ENCODE data around the gene TMEM123.

TMEM123 gene

GRCh38 chr11:102491969-102492368 is 39.4 kb upstream of the TMEM123 start:
- Histone ChIP-seq H3K79me1 (ENCODE audit: low read length) (no peaks in the 10 kb centered on the region), H3K27ac (ENCODE audit: low read depth, low read length) (no peak overlapping the region), H3K9me3 (ENCODE audit: insufficient read depth, low read depth, low read length) (no peaks in the 10 kb centered on the region), H3K14ac (ENCODE audit: low read length) (no peak overlapping the region), H3K4me1 (ENCODE audit: control insufficient read depth in 1 of 2, insufficient read depth in 2 of 2, low read length in 2 of 2) (no peaks in the 10 kb centered on the region), H3K79me2 (ENCODE audit: control insufficient read depth, insufficient read depth, low read length, poor library complexity) (no peaks in the 10 kb centered on the region), H2AFZ (ENCODE audit: insufficient read depth, low read length, poor library complexity) (no peak overlapping the region), H2AK5ac (ENCODE audit: low read length) (no peak overlapping the region), H3K27me3 (ENCODE audit: insufficient read depth, low read length) (no peaks in the 10 kb centered on the region), H3K4ac (ENCODE audit: low read depth, low read length) (no peak overlapping the region), H3K4me2 (ENCODE audit: low read length) (no peak overlapping the region), H4K12ac (ENCODE audit: low read depth, low read length) (no peak overlapping the region), H2BK12ac (ENCODE audit: low read length) (no peak overlapping the region), H3K9ac (ENCODE audit: low read length) (no peak overlapping the region), H3K36me3 (ENCODE audit: control insufficient read depth in 1 of 2, insufficient read depth in 2 of 2, low read length in 2 of 2) (no peaks in the 10 kb centered on the region), H3K4me3 (ENCODE audit: low read depth, low read length) (no peak overlapping the region), H4K91ac (ENCODE audit: low read depth, low read length) (no peak overlapping the region), H2BK5ac (ENCODE audit: low read depth, low read length, poor library complexity) (no peak overlapping the region), H3K23ac (ENCODE audit: low read length) (no peak overlapping the region), H3K18ac (ENCODE audit: low read length) (no peak overlapping the region), H4K8ac (ENCODE audit: low read depth, low read length) (no peak overlapping the region), H2BK120ac (ENCODE audit: insufficient read depth, low read length, poor library complexity) (no peak overlapping the region)
- no peak for DNase-seq
- WGBS (ENCODE audit: extremely low coverage, insufficient coverage, insufficient read length), result no CpG with 5 or more reads among the region's 2 CpGs

- Histone ChIP-seq H3K79me2 (ENCODE audit: control insufficient read depth, insufficient read depth, low read length, poor library complexity) (no peaks in the 10 kb centered on the region), H3K18ac (ENCODE audit: low read length) (no peak overlapping the region), H2BK120ac (ENCODE audit: insufficient read depth, low read length, poor library complexity) (no peak overlapping the region), H3K23ac (ENCODE audit: low read length) (no peak overlapping the region), H2AK5ac (ENCODE audit: low read length) (no peak overlapping the region), H3K4me3 (ENCODE audit: low read depth, low read length) (no peak overlapping the region), H3K14ac (ENCODE audit: low read length) (no peak overlapping the region), H2BK5ac (ENCODE audit: low read depth, low read length, poor library complexity) (no peak overlapping the region), H3K4ac (ENCODE audit: low read depth, low read length) (no peak overlapping the region), H4K8ac (ENCODE audit: low read depth, low read length) (no peak overlapping the region), H3K79me1 (ENCODE audit: low read length) (no peaks in the 10 kb centered on the region), H2BK12ac (ENCODE audit: low read length) (no peak overlapping the region), H4K91ac (ENCODE audit: low read depth, low read length) (no peak overlapping the region), H3K27me3 (ENCODE audit: insufficient read depth, low read length) (no peaks in the 10 kb centered on the region), H3K9me3 (ENCODE audit: insufficient read depth, low read depth, low read length) (no peaks in the 10 kb centered on the region), H3K4me2 (ENCODE audit: low read length) (no peak overlapping the region), H3K4me1 (ENCODE audit: control insufficient read depth in 1 of 2, insufficient read depth in 2 of 2, low read length in 2 of 2) (no peaks in the 10 kb centered on the region), H3K36me3 (ENCODE audit: control insufficient read depth in 1 of 2, insufficient read depth in 2 of 2, low read length in 2 of 2) (no peaks in the 10 kb centered on the region), H3K27ac (ENCODE audit: low read depth, low read length) (no peak overlapping the region), H2AFZ (ENCODE audit: insufficient read depth, low read length, poor library complexity) (no peak overlapping the region), H4K12ac (ENCODE audit: low read depth, low read length) (no peak overlapping the region), H3K9ac (ENCODE audit: low read length) (no peak overlapping the region)
- no peak for DNase-seq
- no CpG with 5 or more reads among the region's 5 CpGs for WGBS (ENCODE audit: extremely low coverage, insufficient coverage, insufficient read length)
Measured at GRCh38 chr11:102489186-102490145, 36.9 kb upstream of the TMEM123 start.

- H2AK5ac ChIP-seq (ENCODE audit: low read length), result no peak overlapping the region
- no peak overlapping the region for H3K4me2 ChIP-seq (ENCODE audit: low read length)
- no peak for DNase-seq
- H2BK12ac ChIP-seq (ENCODE audit: low read length), result no peak overlapping the region
- no peak overlapping the region for H4K8ac ChIP-seq (ENCODE audit: low read depth, low read length)
- no peak overlapping the region for H3K23ac ChIP-seq (ENCODE audit: low read length)
- H2BK120ac ChIP-seq (ENCODE audit: insufficient read depth, low read length, poor library complexity), result no peak overlapping the region
- no peak overlapping the region for H3K14ac ChIP-seq (ENCODE audit: low read length)
- H3K18ac ChIP-seq (ENCODE audit: low read length), result no peak overlapping the region
- H4K12ac ChIP-seq (ENCODE audit: low read depth, low read length), result no peak overlapping the region
- no peaks in the 10 kb centered on the region for H3K79me1 ChIP-seq (ENCODE audit: low read length)
- H2AFZ ChIP-seq (ENCODE audit: insufficient read depth, low read length, poor library complexity), result no peak overlapping the region
- no peaks in the 10 kb centered on the region for H3K4me1 ChIP-seq (ENCODE audit: control insufficient read depth in 1 of 2, insufficient read depth in 2 of 2, low read length in 2 of 2)
- no peak overlapping the region for H3K9ac ChIP-seq (ENCODE audit: low read length)
- H3K4ac ChIP-seq (ENCODE audit: low read depth, low read length), result no peak overlapping the region
- H3K9me3 ChIP-seq (ENCODE audit: insufficient read depth, low read depth, low read length), result no peaks in the 10 kb centered on the region
- no peak overlapping the region for H3K4me3 ChIP-seq (ENCODE audit: low read depth, low read length)
- H3K79me2 ChIP-seq (ENCODE audit: control insufficient read depth, insufficient read depth, low read length, poor library complexity), result no peaks in the 10 kb centered on the region
- no peak overlapping the region for H4K91ac ChIP-seq (ENCODE audit: low read depth, low read length)
- no peak overlapping the region for H3K27ac ChIP-seq (ENCODE audit: low read depth, low read length)
- WGBS (ENCODE audit: extremely low coverage, insufficient coverage, insufficient read length), result no CpG with 5 or more reads among the region's 3 CpGs
- no peaks in the 10 kb centered on the region for H3K36me3 ChIP-seq (ENCODE audit: control insufficient read depth in 1 of 2, insufficient read depth in 2 of 2, low read length in 2 of 2)
- no peaks in the 10 kb centered on the region for H3K27me3 ChIP-seq (ENCODE audit: insufficient read depth, low read length)
- H2BK5ac ChIP-seq (ENCODE audit: low read depth, low read length, poor library complexity), result no peak overlapping the region
Measured at GRCh38 chr11:102488208-102488607, 35.6 kb upstream of the TMEM123 start.

- Histone ChIP-seq H2AK5ac (ENCODE audit: low read length) (no peak overlapping the region), H4K91ac (ENCODE audit: low read depth, low read length) (no peak overlapping the region), H2AFZ (ENCODE audit: insufficient read depth, low read length, poor library complexity) (no peak overlapping the region), H2BK5ac (ENCODE audit: low read depth, low read length, poor library complexity) (no peak overlapping the region), H3K9me3 (ENCODE audit: insufficient read depth, low read depth, low read length) (no peaks in the 10 kb centered on the region), H2BK12ac (ENCODE audit: low read length) (no peak overlapping the region), H3K4me2 (ENCODE audit: low read length) (no peak overlapping the region), H3K14ac (ENCODE audit: low read length) (no peak overlapping the region), H3K27ac (ENCODE audit: low read depth, low read length) (no peak overlapping the region), H4K8ac (ENCODE audit: low read depth, low read length) (no peak overlapping the region), H3K18ac (ENCODE audit: low read length) (no peak overlapping the region), H3K79me2 (ENCODE audit: control insufficient read depth, insufficient read depth, low read length, poor library complexity) (no peaks in the 10 kb centered on the region), H4K12ac (ENCODE audit: low read depth, low read length) (no peak overlapping the region), H3K27me3 (ENCODE audit: insufficient read depth, low read length) (no peaks in the 10 kb centered on the region), H3K4ac (ENCODE audit: low read depth, low read length) (no peak overlapping the region), H3K23ac (ENCODE audit: low read length) (no peak overlapping the region), H3K79me1 (ENCODE audit: low read length) (no peaks in the 10 kb centered on the region), H3K36me3 (ENCODE audit: control insufficient read depth in 1 of 2, insufficient read depth in 2 of 2, low read length in 2 of 2) (no peaks in the 10 kb centered on the region), H3K4me1 (ENCODE audit: control insufficient read depth in 1 of 2, insufficient read depth in 2 of 2, low read length in 2 of 2) (no peaks in the 10 kb centered on the region), H3K4me3 (ENCODE audit: low read depth, low read length) (no peak overlapping the region), H2BK120ac (ENCODE audit: insufficient read depth, low read length, poor library complexity) (no peak overlapping the region), H3K9ac (ENCODE audit: low read length) (no peak overlapping the region)
- DNase-seq, result no peak
- WGBS (ENCODE audit: extremely low coverage, insufficient coverage, insufficient read length), result no CpG with 5 or more reads among the region's 1 CpG
Measured at GRCh38 chr11:102487214-102487613, 34.6 kb upstream of the TMEM123 start.
